Spleen (tissue), 7 donors: ENCODE results near the gene TMEM108.

ENCODE experiments used
- CTCF ChIP-seq, 11 experiments: fragments of 200-600 bp in 7 of 11; fragments of 450-650 bp in 4 of 11; sonication (generic) in 4 of 11; IDR thresholded peaks in 8 of 11; conservative IDR thresholded peaks in 3 of 11; 1 replicate in 7 of 11; 2 replicates in 4 of 11; pipeline versions ENCODE4 v1.4.0 to v1.8.0; 2016 to 2021; ENCODE audit warnings: antibody characterized with exemption in 11 of 11, inconsistent platforms in 4 of 11, mild to moderate bottlenecking in 1 of 11
- POLR2A ChIP-seq, 3 donors: fragments of 450-650 bp; IDR thresholded peaks; one replicate each; pipeline ENCODE4 v1.5.1; 2017; ENCODE audit warnings: antibody characterized with exemption in 3 of 3, mild to moderate bottlenecking in 1 of 3
- POLR2AphosphoS5 ChIP-seq, 3 donors: sonication (generic); formaldehyde crosslinking; IDR thresholded peaks; one replicate each; pipeline ENCODE4 v1.5.1; 2017; ENCODE audit warnings: antibody characterized with exemption in 3 of 3
- donor health status: DM: no; HTN: no; CAD: no; lungs with moderate emphysema.
- donor health status: DM: no; HTN: no; CAD: no.
- donor health status: DM: no; HTN: no; CAD: no.

- TF ChIP-seq CTCF (IDR thresholded peaks at IDR 0.05 in 8 of 11, conservative IDR thresholded peaks at IDR 0.05 in 3 of 11): no peak
- TF ChIP-seq POLR2A (IDR thresholded peaks at IDR 0.05): no peak
- no peak for TF ChIP-seq POLR2AphosphoS5 (IDR thresholded peaks at IDR 0.05)
Measured at GRCh38 chr3:133192363-133192945, 154.3 kb downstream of the TMEM108 start.
